NB4 (cell line): ENCODE measurements around the gene ENOX1.

Source experiments
- POLR2A ChIP-seq: IDR thresholded peaks from 2 replicates; pipeline ENCODE4 v1.6.1; 2011; ENCODE audit warnings: mild to moderate bottlenecking; ENCODE audit not compliant: insufficient read length; ENCODE audit errors: extremely low read depth
- TF ChIP-seq, protein P1 (sequence below): IDR thresholded peaks from one replicate; pipeline ENCODE4 v1.5.1; 2012; ENCODE audit warnings: low read depth, low read length
- TF ChIP-seq, protein P2 (sequence below): IDR thresholded peaks from 2 replicates; pipeline ENCODE4 v1.6.1; 2011; ENCODE audit warnings: low read depth, low read length

DNA sequence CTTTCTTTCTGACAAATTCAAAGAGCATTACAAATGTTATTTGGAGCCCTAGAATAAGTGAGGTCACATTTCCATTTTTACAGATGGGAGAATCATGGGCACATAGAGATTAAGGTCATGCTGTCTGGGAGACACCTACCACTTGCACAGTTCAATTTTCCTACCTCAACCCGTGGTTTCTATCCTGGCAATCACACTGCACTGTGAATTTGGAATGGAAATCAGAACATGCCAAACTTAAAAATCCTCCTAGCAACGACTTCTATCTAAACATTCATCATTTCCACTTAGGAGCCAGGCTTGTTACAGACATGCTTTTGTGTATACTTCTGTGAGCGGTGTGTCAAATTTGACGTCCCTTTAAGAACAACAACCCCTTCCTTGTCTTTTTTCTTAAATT lies 511.9 kb downstream of the ENOX1 start:
- TF ChIP-seq, protein P1, sequence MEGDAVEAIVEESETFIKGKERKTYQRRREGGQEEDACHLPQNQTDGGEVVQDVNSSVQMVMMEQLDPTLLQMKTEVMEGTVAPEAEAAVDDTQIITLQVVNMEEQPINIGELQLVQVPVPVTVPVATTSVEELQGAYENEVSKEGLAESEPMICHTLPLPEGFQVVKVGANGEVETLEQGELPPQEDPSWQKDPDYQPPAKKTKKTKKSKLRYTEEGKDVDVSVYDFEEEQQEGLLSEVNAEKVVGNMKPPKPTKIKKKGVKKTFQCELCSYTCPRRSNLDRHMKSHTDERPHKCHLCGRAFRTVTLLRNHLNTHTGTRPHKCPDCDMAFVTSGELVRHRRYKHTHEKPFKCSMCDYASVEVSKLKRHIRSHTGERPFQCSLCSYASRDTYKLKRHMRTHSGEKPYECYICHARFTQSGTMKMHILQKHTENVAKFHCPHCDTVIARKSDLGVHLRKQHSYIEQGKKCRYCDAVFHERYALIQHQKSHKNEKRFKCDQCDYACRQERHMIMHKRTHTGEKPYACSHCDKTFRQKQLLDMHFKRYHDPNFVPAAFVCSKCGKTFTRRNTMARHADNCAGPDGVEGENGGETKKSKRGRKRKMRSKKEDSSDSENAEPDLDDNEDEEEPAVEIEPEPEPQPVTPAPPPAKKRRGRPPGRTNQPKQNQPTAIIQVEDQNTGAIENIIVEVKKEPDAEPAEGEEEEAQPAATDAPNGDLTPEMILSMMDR = no peak
- no peak for TF ChIP-seq POLR2A
- TF ChIP-seq, protein P2, sequence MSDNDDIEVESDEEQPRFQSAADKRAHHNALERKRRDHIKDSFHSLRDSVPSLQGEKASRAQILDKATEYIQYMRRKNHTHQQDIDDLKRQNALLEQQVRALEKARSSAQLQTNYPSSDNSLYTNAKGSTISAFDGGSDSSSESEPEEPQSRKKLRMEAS = no peak
